T-helper 1 cell treated with Interleukin-12 subunit alpha and Interleukin-12 subunit beta and Interleukin-4 antibody, amounts not matched to agents 30 ng/mL and 1 ng/mL, for 36 hours (primary cell): ENCODE results near the gene KCNMB2. TPM values are rescaled to one million over a fixed set of nuclear protein-coding genes. Genes with fewer than 3 reads are reported as not detected.

Experiments
- intact Hi-C: fragments of 100-400 bp; cut with micrococcal nuclease; formaldehyde crosslinking; loops from one replicate; pipeline ENCODE4 v1.15.1; 2024
- total RNA-seq: library from RNA; stranded (reverse); gene quantifications from 2 replicates; pipeline ENCODE4 v1.2.3, GENCODE V29; 2022

The KCNMB2 gene
- total RNA-seq, 1 donor from 2014 or later = not detected

DNA sequence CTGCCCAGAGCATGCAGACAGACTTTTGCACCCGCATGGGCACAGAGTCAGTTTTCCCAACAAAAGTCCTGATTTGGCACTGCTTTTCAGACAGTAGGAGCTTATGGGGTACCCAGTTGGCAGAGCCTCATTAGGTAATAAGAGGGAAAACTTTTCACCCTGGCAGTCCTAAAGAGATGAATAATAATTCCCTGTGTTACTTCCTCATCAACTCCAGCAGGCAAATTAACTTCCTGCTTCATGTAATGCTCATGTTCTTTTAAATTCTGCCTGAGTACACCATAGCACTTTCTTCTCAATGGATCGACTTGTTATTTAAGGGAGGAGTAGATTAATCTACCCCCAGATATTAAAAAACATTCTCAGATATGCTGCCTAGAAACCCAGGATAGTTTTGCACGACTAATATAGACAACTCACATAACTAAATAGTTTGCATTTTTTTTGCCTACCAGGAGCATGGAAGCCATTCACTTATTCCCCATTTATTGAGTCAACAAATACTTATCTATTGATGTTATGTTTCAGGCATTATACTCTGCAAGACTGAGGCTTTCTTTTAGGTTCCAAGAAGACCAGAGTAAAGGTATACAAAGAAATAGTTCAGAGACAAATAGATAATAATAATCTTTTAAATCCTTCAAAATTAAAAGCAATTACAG, 214.5 kb downstream of the KCNMB2 start:
- intact Hi-C loops = no loop called here

DNA sequence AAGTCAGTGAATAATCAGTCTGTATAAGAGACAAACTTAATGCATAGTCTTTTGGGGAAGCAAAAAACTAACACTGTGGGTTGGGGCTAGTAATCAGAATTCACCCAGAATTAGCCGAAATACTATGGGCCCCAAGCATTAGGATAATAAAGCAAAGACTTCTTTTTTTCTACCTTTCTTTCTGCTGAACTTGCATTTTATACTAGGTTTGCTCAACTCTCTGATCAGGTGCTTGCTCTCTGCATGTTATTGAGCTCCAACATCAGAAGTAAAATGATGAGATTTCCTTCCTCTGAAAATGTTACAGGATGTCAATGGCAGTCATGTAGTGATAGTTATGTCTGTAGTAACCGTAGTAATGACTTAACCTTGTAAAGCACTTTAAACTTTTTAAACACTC, 216.6 kb downstream of the KCNMB2 start:
- intact Hi-C loops = no loop called here

DNA sequence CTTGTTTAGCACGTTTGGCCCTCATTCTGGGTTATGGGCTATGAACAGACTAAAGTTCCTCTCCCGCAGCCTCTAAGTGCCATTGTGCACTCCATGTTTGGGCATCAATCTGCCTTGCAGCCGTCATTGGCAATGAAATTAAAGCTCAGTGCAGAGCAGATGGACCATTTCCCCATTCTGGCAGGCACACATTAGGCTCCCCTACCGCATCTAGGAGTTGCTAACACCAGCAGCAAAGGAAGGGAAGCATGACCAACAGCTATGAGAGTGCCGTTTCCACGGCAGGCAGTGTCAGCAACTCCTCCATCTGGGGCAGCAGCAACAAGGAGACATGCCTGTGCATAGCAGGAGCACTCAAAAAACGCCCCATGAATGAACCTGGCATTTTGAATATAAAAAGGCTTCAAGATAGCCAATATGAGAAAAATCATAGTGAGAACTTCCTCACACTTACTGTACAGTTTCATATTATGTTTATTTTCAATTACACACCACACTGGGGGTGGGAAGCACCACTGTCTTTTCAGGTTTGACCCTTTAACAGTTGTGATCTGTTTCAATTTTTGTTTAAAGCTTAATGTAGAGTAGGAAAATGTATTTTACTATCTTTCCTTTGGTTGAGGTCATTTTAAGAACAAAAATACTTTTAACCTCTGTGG, 218.7 kb downstream of the KCNMB2 start:
- intact Hi-C loops = no loop called here

GRCh38 chr3:178761024-178761423, 224.8 kb downstream of the KCNMB2 start:
- intact Hi-C loops = no loop called here

DNA sequence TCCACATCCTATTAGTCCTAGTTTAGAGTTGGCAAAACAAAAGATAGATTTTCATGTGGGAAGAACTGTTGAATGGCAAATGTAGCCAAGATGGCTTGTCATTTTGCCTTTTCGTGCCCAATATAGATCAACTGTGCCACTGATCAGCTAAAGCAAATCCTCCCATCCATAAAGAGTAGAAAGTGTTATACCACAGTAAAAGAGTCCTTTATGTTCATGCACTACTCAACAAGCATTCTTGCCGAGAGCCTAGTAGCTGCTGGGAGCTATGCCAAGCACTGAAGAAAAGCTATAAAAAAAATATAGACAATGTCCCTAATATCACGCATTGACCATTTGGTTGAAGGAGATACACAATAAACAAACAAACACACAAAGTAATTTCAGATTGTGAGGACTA, 225.2 kb downstream of the KCNMB2 start:
- intact Hi-C loops = no loop called here

DNA sequence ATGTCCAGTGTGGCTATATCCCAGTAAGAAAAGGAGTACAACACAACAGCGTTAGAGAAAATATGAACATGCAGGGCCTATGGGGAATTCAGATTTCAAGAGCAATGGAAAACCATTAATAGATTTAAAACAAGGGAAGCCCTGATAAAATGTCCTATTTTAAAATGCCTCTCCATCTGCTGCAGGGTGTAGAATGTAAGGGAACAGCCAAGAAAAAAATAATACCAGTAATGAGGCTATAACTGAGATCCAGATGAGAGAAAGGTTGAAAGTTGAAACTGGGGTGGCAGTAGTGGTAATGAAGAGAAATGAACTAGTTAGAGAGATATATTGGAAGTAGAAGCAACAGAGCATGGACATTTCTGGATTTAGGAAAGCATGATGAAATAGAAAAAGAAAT, 226.1 kb downstream of the KCNMB2 start:
- intact Hi-C loops = no loop called here

DNA sequence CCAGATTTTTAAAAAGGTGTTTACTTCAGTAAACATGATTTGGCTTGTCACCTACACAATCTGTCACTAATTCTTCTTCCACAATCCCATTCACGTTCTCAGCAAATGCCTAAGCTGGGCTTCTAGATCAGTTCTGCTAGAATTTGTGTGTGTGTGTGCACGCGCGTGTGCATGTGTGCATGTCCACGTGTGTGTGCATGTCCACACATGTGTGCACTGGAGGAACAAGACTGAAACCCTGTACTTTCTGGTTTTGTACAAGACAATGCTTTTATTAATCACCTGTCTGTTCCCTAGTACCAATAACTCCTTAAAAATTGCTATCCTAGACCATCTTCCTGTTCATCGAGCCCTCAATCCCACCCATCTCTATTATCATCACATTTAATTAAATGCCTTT, 229.2 kb downstream of the KCNMB2 start:
- intact Hi-C loops = no loop called here

- intact Hi-C loops = no loop called here
Measured at GRCh38 chr3:178767581-178767980, 231.3 kb downstream of the KCNMB2 start.

DNA sequence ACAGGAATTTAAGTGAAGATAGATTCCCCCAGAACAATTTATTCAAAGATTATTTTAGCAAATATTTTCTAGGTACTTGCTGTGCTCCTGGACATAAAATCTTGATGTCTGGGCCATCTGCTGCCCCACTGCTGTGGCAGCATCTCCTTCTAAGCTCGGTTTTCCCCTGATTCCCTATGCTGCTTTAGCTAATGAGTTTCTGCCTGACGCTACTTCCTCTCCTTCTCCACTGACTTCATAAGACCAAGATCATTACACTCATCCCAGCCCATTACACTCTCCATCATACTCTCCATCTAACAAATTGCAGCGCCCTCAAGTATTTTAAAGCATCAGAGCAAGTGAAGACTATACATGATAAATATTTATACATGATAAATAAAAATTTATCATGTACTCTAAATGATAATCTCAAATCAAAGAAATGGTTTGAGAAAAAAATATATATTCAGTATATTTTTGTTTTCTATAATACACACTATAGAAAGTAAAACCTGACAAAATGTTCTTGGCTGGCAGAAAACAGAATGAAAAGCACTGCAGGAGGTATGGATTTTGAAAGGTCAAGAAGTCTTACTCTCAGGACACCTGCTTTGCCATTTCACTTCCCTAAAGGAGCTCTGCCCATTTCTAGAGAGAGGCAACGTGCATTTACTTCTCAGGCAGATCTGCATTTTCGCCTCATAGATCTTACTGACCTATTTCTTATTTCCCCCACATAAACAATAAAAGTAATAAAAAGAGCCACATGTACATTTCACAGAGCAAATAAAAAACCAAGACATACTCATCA, 232.0 kb downstream of the KCNMB2 start:
- intact Hi-C loops = no loop called here

DNA sequence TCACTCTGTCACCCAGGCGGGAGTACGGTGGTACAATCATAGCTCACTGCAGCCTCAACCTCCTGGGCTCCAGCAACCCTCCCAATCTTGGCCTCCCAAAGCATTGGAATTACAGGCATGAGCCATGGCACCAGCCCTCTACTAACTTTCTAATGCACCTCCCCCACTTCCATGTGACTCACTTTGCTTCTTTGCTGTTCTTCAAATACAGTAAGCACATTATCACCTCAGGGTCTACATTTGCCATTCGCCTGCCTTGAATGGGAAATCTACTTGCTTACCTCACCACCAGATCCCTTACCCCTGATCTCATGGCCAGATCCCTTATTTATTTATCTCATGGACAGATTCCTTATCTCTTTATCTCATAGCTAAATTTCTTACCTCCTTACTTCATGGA, 235.3 kb downstream of the KCNMB2 start:
- intact Hi-C loops = no loop called here

DNA sequence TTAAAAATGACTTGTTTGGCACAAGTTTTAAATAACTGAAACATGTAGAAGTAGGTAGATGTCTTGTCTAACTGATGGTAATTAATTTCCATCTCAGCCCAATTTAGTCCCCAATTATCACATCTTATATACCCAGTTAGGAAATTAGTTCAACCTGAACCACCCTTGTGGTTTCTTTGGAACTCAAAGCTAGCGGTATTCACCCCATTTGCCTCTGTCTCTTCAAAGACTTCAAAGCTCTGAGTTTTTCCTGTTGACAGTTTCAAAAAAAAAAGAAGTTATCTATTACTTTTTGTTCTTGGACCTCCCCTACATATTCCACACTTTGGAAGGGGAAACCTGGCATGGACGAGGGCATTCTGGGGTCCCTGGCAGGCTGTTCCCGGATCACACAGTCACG, 236.5 kb downstream of the KCNMB2 start:
- intact Hi-C loops = no loop called here

DNA sequence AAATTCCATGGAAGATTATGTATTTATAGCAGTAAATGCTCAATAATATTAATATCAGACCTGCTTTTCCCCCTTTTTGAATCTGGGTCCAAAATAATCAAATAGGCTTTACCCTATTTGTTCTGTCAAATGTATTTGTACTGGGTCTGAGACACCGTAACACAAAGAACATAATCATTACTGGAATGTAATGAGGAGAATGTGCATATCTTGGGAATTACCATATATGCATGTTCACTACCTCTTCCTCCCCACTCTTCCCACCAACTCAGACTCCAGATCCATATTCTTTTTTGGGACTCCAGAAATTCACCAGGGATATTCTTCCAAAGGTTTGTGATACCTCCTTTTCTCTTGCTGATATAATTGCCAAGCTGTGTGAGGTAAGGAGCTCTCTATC, 237.1 kb downstream of the KCNMB2 start:
- intact Hi-C loops = no loop called here

DNA sequence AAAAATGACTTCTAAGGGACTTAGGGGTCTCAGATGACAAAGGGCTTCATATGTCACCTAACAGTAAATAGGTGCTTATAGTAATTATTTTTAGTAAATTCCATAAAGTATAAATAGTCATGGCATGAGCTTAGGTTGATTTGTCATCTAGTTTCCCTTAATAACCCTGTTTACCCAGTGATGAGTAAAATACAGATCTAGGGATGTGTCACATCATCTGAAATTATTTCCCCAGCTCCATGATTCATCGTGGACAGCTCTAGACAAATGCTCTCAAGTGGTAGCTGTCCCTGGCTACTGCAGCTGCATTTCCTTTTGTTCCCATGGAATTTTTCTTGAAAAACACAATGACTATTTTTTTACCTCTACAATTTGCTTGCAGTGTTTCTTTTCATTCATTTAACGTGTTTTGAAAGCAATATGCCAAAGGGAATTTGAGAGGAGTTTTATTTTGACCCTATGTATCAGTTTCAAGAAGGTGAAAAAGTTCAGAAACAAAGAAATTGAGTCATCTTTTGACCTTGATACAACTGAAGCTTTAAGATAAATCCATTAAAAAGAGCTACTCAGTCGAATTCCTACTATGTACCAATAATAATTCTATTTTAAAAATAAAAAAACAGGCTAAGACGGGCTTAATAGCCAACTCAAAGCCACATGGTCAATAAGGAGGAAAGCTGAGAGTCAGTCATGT, 241.6 kb downstream of the KCNMB2 start:
- intact Hi-C loops = no loop called here

GRCh38 chr3:178778589-178778988, 242.4 kb downstream of the KCNMB2 start:
- intact Hi-C loops = no loop called here

GRCh38 chr3:178785961-178786360, 249.7 kb downstream of the KCNMB2 start:
- intact Hi-C loops = loop anchor here (5.0 kb wide), 1 partner anchor 1899 kb away; no protein-coding TSS in a partner anchor

- intact Hi-C loops = loop anchor here (5.0 kb wide), 1 partner anchor 1901 kb away; no protein-coding TSS in a partner anchor
Measured at GRCh38 chr3:178787960-178788359, 251.7 kb downstream of the KCNMB2 start.

- intact Hi-C loops = no loop called here
Measured at GRCh38 chr3:178794711-178795110, 258.5 kb downstream of the KCNMB2 start.

DNA sequence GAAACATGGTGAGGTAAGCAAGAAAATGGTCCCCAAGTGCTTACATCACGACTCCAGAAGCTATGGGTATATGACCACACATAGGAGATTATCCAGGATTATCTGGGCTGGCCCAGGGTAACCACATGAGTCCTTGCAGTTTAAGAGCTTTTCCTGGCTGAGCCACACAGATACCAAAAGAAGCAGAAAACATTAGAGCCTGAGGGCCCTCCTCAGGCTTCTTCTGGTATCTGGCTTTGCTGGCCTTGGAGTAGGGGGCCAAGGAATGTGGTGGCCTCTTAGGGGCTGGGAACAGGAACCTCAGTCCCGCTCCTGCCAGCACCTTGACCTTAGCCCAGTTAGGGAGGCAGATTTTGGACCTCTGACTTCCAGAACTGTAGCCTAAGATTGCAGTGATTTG, 259.1 kb downstream of the KCNMB2 start:
- intact Hi-C loops = no loop called here

DNA sequence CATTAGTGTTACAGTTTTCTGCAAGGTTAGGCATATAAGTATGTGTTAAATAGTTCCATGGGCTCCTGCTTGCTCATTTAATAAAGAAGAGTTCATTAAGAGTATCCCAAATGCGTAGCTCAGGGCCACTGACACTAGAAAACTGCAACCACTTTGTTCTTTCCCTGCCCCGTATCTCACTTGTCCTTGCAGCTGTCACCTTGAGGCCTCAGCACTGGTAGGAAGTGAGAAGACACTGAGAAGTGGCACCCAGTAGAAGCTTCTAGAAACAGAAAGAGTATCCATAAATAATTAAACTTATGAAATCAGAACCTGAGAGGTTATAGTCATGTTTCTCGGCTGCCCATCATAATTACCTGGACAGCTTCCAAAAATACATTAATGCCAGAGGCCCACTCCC, 266.0 kb downstream of the KCNMB2 start:
- intact Hi-C loops = no loop called here

DNA sequence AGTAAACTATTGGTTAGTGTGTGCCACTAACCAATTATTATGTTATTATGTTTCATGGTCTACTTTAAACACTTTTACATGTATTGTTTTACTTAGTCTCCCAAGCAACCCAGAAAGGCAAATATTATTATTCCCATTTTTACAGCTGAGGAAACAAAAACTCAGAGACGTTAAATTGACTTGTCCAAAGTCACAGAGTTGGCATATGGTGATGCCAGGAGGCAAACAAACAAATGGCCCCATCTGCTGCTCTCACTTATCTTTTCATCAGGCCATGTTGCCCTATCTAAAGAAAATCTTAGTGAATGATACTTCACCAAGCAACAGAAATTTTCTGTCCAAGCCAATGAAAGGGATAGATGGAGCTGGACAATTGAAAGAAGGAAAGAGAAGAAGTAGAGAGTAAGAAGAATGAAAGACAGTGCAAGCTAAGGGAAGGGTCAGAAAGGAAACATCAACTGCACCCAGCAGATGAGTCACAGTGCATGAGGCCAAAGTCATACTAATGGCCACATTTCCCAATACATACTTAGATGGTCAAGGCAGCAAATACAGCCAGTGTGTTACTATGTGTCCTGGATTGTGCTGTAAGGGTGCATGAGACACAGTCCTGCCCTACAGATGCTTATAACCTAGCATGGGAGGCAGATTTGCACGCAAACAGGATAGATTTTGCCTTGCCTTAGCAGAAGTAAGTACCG, 266.9 kb downstream of the KCNMB2 start:
- intact Hi-C loops = no loop called here

DNA sequence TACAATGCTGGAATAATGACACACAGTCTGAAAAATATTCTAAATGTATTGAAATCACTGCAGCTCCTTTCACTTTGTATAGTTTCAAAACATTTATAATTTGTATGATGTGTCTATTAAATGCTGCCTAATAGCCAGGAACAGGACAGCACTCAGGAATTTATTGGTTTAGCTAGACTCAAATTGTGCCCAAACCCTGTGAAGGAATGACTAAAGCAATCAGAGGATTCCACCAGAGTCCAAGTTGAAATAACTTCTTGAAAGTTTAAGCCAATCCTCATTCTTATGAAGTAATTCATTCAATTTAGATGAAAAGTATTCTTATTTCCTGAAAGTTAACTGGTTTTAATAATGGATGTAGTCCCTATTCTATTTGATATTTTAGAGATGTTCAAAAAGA, 268.4 kb downstream of the KCNMB2 start:
- intact Hi-C loops = no loop called here
